H1 (cell line): Measurements from ENCODE around the gene INTS1. TPM values are rescaled to one million over a fixed set of nuclear protein-coding genes. Genes with fewer than 3 reads are reported as not detected.

Source experiments
- CTCF ChIA-PET: fragments of 300-600 bp; sonication (Branson Sonifier 250); formaldehyde crosslinking; loops from one replicate; lab custom pipeline; 2021; ENCODE audit not compliant: partially characterized antibody; lab: Charles Lee
- POLR2A ChIA-PET: fragments of 300-600 bp; sonication (Branson Sonifier 250); formaldehyde crosslinking; loops from one replicate; lab custom pipeline; 2021; ENCODE audit warnings: inconsistent platforms; ENCODE audit not compliant: partially characterized antibody; lab: Charles Lee
- DNase-seq, 2 experiments: peaks; one replicate each; pipeline versions ENCODE4 v3.0.0 to v3.0.0-alpha.2; 2010 to 2022; ENCODE audit warnings: low spot score in 2 of 2, low read depth in 1 of 2, mixed read lengths in 1 of 2
- FAIRE-seq: peaks from 2 replicates; lab custom pipeline; 2011; peaks lifted over from hg19 to GRCh38; lab: Jason Lieb, UNC
- H2AFZ ChIP-seq: 2 replicates; pipeline ENCODE4 v1.8.1; 2012; ENCODE audit warnings: low read length, inconsistent platforms
- H2AK5ac ChIP-seq: 2 replicates; pipeline ENCODE4 v1.6.1; 2013; ENCODE audit warnings: low read depth, low read length
- H2BK120ac ChIP-seq: replicated peaks from 2 replicates; pipeline ENCODE3; 2013; ENCODE audit warnings: low read depth, low read length, inconsistent platforms
- H2BK12ac ChIP-seq: 2 replicates; pipeline ENCODE4 v1.6.1; 2013; ENCODE audit warnings: low read depth, low read length
- H2BK15ac ChIP-seq: 2 replicates; pipeline ENCODE4 v1.6.1; 2013; ENCODE audit warnings: low read length
- H2BK20ac ChIP-seq: 2 replicates; pipeline ENCODE4 v1.6.1; 2013; ENCODE audit warnings: low read length
- H2BK5ac ChIP-seq: 2 replicates; pipeline ENCODE4 v1.6.1; 2013; ENCODE audit warnings: low read depth, low read length
- H3K14ac ChIP-seq: 2 replicates; pipeline ENCODE4 v1.6.1; 2013; ENCODE audit warnings: inconsistent platforms; ENCODE audit not compliant: insufficient read length
- H3K18ac ChIP-seq: 2 replicates; pipeline ENCODE4 v1.6.1; 2013; ENCODE audit warnings: low read length; ENCODE audit errors: extremely low read depth
- H3K23ac ChIP-seq: 2 replicates; pipeline ENCODE4 v1.6.1; 2013; ENCODE audit warnings: inconsistent platforms; ENCODE audit not compliant: insufficient read length
- H3K23me2 ChIP-seq: 2 replicates; pipeline ENCODE4 v1.6.1; 2013; ENCODE audit warnings: low read depth, low read length
- H3K27ac ChIP-seq: 2 replicates; pipeline ENCODE4 v1.6.1; 2011; ENCODE audit warnings: low read depth, low read length, inconsistent platforms
- H3K27me3 ChIP-seq, 4 experiments: replicated peaks in 1 of 4; 1 replicate in 1 of 4; 2 replicates in 3 of 4; pipeline versions ENCODE4 v1.6.1 to v1.8.1; 2011 to 2013; ENCODE audit warnings: low read length in 3 of 4, mild to moderate bottlenecking in 3 of 4, inconsistent platforms in 2 of 4, mixed read lengths in 2 of 4, moderate library complexity in 1 of 4; ENCODE audit not compliant: control insufficient read depth in 3 of 4, insufficient read depth in 3 of 4; ENCODE audit errors: extremely low read depth in 1 of 4
- H3K36me3 ChIP-seq, 4 experiments: 2 replicates each; pipeline versions ENCODE4 v1.6.1 to v1.8.1; 2011 to 2013; ENCODE audit warnings: mild to moderate bottlenecking in 4 of 4, low read length in 3 of 4, moderate library complexity in 2 of 4, control low read depth in 1 of 4, inconsistent platforms in 1 of 4; ENCODE audit not compliant: insufficient read depth in 4 of 4, control insufficient read depth in 2 of 4
- H3K4ac ChIP-seq: replicated peaks from 2 replicates; pipeline ENCODE3; 2013; ENCODE audit warnings: low read length, low read depth, mixed read lengths, inconsistent platforms; ENCODE audit not compliant: insufficient read length
- H3K4me1 ChIP-seq, 4 experiments: replicated peaks in 1 of 4; 1 replicate in 1 of 4; 2 replicates in 3 of 4; pipeline versions ENCODE4 v1.6.1 to v1.8.1; 2011 to 2013; ENCODE audit warnings: low read length in 3 of 4, inconsistent platforms in 2 of 4, mixed read lengths in 1 of 4; ENCODE audit not compliant: insufficient read depth in 4 of 4, control insufficient read depth in 3 of 4
- H3K4me2 ChIP-seq, 2 experiments: 2 replicates each; pipeline versions ENCODE4 v1.6.1 to v1.8.1; 2011 to 2013; ENCODE audit warnings: low read depth in 2 of 2, low read length in 2 of 2, control low read depth in 1 of 2, inconsistent platforms in 1 of 2, mild to moderate bottlenecking in 1 of 2; ENCODE audit not compliant: insufficient read depth in 1 of 2
- H3K4me3 ChIP-seq, 4 experiments: fragments of 200-600, 300-600 bp in 1 of 4; sonication (generic), shearing (Covaris generic), sonication (Bioruptor Twin) in 1 of 4; 2 replicates each; pipeline versions ENCODE4 v1.5.1 to v1.8.1; 2011 to 2016; ENCODE audit warnings: low read length in 4 of 4, low read depth in 3 of 4, control low read depth in 2 of 4, inconsistent platforms in 2 of 4, mild to moderate bottlenecking in 2 of 4, mixed read lengths in 1 of 4, moderate library complexity in 1 of 4; ENCODE audit not compliant: insufficient read depth in 2 of 4; ENCODE audit errors: extremely low read depth in 1 of 4
- H3K56ac ChIP-seq: replicated peaks from 2 replicates; pipeline ENCODE3; 2013; ENCODE audit warnings: low read depth, mild to moderate bottlenecking, mixed read lengths, low read length, inconsistent platforms; ENCODE audit not compliant: insufficient read length
- H3K79me1 ChIP-seq: 2 replicates; pipeline ENCODE4 v1.6.1; 2013; ENCODE audit warnings: low read depth, low read length, control low read depth
- H3K79me2 ChIP-seq, 2 experiments: 2 replicates each; pipeline versions ENCODE4 v1.6.1 to v1.8.1; 2012 to 2013; ENCODE audit warnings: low read length in 2 of 2, mild to moderate bottlenecking in 2 of 2, inconsistent platforms in 1 of 2; ENCODE audit not compliant: insufficient read depth in 2 of 2, control insufficient read depth in 1 of 2
- H3K9ac ChIP-seq, 4 experiments: replicated peaks in 1 of 4; 1 replicate in 1 of 4; 2 replicates in 3 of 4; pipeline versions ENCODE4 v1.6.1 to v1.8.1; 2011 to 2013; ENCODE audit warnings: low read depth in 3 of 4, low read length in 3 of 4, control low read depth in 2 of 4, mild to moderate bottlenecking in 2 of 4, moderate library complexity in 2 of 4, inconsistent platforms in 1 of 4; ENCODE audit errors: extremely low read depth in 1 of 4
- H3K9me3 ChIP-seq, 2 experiments: 2 replicates each; pipeline versions ENCODE4 v1.6.1 to v1.8.1; 2012 to 2013; ENCODE audit warnings: mild to moderate bottlenecking in 2 of 2, moderate library complexity in 2 of 2, control low read depth in 1 of 2, inconsistent platforms in 1 of 2, low read depth in 1 of 2, low read length in 1 of 2, mixed read lengths in 1 of 2; ENCODE audit not compliant: insufficient read depth in 2 of 2
- H4K20me1 ChIP-seq, 2 experiments: replicated peaks in 1 of 2; 2 replicates each; pipeline versions ENCODE3 to v1.8.1; 2011 to 2013; ENCODE audit warnings: inconsistent platforms in 2 of 2, low read length in 2 of 2, mild to moderate bottlenecking in 1 of 2; ENCODE audit not compliant: insufficient read depth in 2 of 2, control insufficient read depth in 1 of 2
- H4K5ac ChIP-seq: 2 replicates; pipeline ENCODE4 v1.6.1; 2013; ENCODE audit warnings: low read length, low read depth, mixed read lengths, inconsistent platforms; ENCODE audit not compliant: insufficient read length
- H4K8ac ChIP-seq: 2 replicates; pipeline ENCODE4 v1.8.0; 2013; ENCODE audit warnings: mild to moderate bottlenecking, moderate library complexity, low read length, inconsistent platforms; ENCODE audit not compliant: insufficient read depth; ENCODE audit errors: extremely low read depth
- H4K91ac ChIP-seq: replicated peaks from 2 replicates; pipeline ENCODE3; 2013; ENCODE audit warnings: low read length, mixed read lengths, inconsistent platforms; ENCODE audit not compliant: insufficient read length
- ASH2L ChIP-seq: fragments of 200-600, 300-600 bp; sonication (generic); IDR thresholded peaks from one replicate; pipeline ENCODE4 v1.7.1; 2017; ENCODE audit warnings: low read length
- CREB1 ChIP-seq: IDR thresholded peaks from 2 replicates; pipeline ENCODE4 v1.6.1; 2012; ENCODE audit warnings: inconsistent platforms
- GABPA ChIP-seq: IDR thresholded peaks from 2 replicates; pipeline ENCODE4 v1.6.1; 2011; ENCODE audit warnings: mild to moderate bottlenecking, low read length, moderate library complexity, borderline replicate concordance; ENCODE audit not compliant: insufficient read depth
- GTF2F1 ChIP-seq: IDR thresholded peaks from 2 replicates; pipeline ENCODE4 v1.6.1; 2012; ENCODE audit warnings: low read depth, low read length, improper control_type of control experiment, borderline replicate concordance
- KDM1A ChIP-seq: fragments of 200-600, 300-600 bp; sonication (generic); IDR thresholded peaks from 2 replicates; pipeline ENCODE4 v1.7.1; 2016; ENCODE audit warnings: mild to moderate bottlenecking, low read length, borderline replicate concordance
- NRF1 ChIP-seq: IDR thresholded peaks from 2 replicates; pipeline ENCODE4 v1.6.1; 2011; ENCODE audit warnings: mild to moderate bottlenecking, low read depth, low read length, improper control_type of control experiment
- POU5F1 ChIP-seq: IDR thresholded peaks from 2 replicates; pipeline ENCODE4 v1.6.1; 2011; ENCODE audit warnings: low read depth, mild to moderate bottlenecking, low read length, moderate library complexity
- SAP30 ChIP-seq: fragments of 300-600 bp; sonication (generic); IDR thresholded peaks from 2 replicates; pipeline ENCODE4 v1.7.1; 2012; ENCODE audit warnings: low read length, moderate library complexity, mild to moderate bottlenecking, inconsistent platforms; ENCODE audit not compliant: insufficient read depth, insufficient replicate concordance
- SP1 ChIP-seq: IDR thresholded peaks from 2 replicates; pipeline ENCODE4 v1.6.1; 2011; ENCODE audit warnings: low read depth, low read length
- WGBS, 2 experiments: shearing (Covaris generic) in 1 of 2; methylation state at CpG; one replicate each; pipeline versions ENCODE4 v1.1.6 to v1.1.7; 2013 to 2015; ENCODE audit warnings: low lambda C conversion rate in 2 of 2, mixed read lengths in 2 of 2, inconsistent platforms in 1 of 2, low coverage in 1 of 2, missing lambda C conversion rate in 1 of 2; ENCODE audit not compliant: insufficient replicate concordance in 2 of 2, insufficient coverage in 1 of 2, insufficient read length in 1 of 2; ENCODE audit errors: extremely low coverage in 1 of 2, missing lambda C conversion rate in 1 of 2; 5-methylcytosine and 5-hydroxymethylcytosine counted together
- polyA plus RNA-seq, 7 experiments: library from polyadenylated mRNA; depleted of rRNA in 3 of 7; stranded (reverse) in 5 of 7; unstranded in 2 of 7; fragments of >200 nt in 5 of 7; fragments of 200-250 nt in 2 of 7; gene quantifications; 1 replicate in 5 of 7; 2 replicates in 1 of 7; 4 replicates in 1 of 7; pipeline versions ENCODE4 v1.2.1 to v1.2.3, GENCODE V29; 2011 to 2013; ENCODE audit warnings: missing spikeins in 2 of 7, mixed read lengths in 2 of 7
- total RNA-seq: library from RNA; stranded (reverse); fragmentation: NEBNext Ultra II Directional; extraction: Animal tissue kit (Norgen Biotek cat#: 25700); gene quantifications from 2 replicates; pipeline ENCODE4 v1.2.1, GENCODE V29; 2021
- TF ChIP-seq, protein P1 (sequence below): IDR thresholded peaks from 2 replicates; pipeline ENCODE4 v1.6.1; 2012; ENCODE audit warnings: inconsistent platforms

INTS1 gene
- total and polyA plus RNA-seq, 2 of the 8 experiments (the other 6 are each of a cell fraction or from before 2014, with no cell fraction given) = 76.9 to 104 TPM

DNA sequence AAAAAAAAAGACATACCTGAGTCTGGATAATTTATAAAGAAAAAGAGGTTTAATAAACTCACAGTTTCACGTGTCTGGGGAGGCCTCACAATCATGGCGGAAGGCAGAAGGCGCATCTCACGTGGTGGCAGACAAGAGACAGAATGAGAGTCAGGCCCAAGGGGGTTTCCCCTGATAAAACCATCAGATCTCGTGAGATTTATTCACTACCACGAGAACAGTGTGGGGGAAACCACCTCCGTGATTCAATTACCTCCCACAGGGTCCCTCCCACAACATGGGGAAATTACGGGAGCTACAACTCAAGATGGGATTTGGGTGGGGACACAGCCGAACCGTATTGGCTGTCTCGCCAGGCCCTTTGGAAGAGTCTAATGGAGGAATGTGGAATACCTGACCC lies 17.3 kb upstream of the INTS1 start:
- H3K9ac ChIP-seq = no peak overlapping the region
- H4K8ac ChIP-seq = no peak overlapping the region
- no peak overlapping the region for H2BK12ac ChIP-seq
- H3K27ac ChIP-seq = no peak overlapping the region
- ChIA-PET CTCF (no interaction called here), POLR2A (no interaction called here)
- H4K5ac ChIP-seq = no peak overlapping the region
- H2AFZ ChIP-seq = no peak overlapping the region
- DNase-seq (no peak), FAIRE-seq (no peak)
- no peaks in the 10 kb centered on the region for H4K20me1 ChIP-seq
- H3K4me1 ChIP-seq = peaks cover 0 to 11% (median 3%) of the 10 kb centered on the region in 4 experiments; a peak in 4 of 7 replicates
- no peak overlapping the region for H4K91ac ChIP-seq
- 95% methylated on average over 11 of the region's 11 CpGs; no CpG with 5 or more reads in 1 of the 2 experiments for WGBS, 2 experiments
- no peaks in the 10 kb centered on the region for H3K27me3 ChIP-seq
- H3K4me2 ChIP-seq = no peak overlapping the region
- H3K56ac ChIP-seq = no peak overlapping the region
- no peak overlapping the region for H2BK20ac ChIP-seq
- no peak overlapping the region for H3K4ac ChIP-seq
- H3K79me2 ChIP-seq = no peaks in the 10 kb centered on the region
- no peak overlapping the region for H2BK5ac ChIP-seq
- H3K79me1 ChIP-seq = no peaks in the 10 kb centered on the region
- no peak overlapping the region for H2BK120ac ChIP-seq
- H3K9me3 ChIP-seq = no peaks in the 10 kb centered on the region
- H3K36me3 ChIP-seq = no peaks in the 10 kb centered on the region
- H3K4me3 ChIP-seq = no peak overlapping the region
- TF ChIP-seq KDM1A (no peak), SP1 (no peak), ASH2L (no peak), POU5F1 (no peak), GTF2F1 (no peak), NRF1 (no peak), GABPA (no peak), CREB1 (no peak), SAP30 (no peak)
- TF ChIP-seq, protein P1, sequence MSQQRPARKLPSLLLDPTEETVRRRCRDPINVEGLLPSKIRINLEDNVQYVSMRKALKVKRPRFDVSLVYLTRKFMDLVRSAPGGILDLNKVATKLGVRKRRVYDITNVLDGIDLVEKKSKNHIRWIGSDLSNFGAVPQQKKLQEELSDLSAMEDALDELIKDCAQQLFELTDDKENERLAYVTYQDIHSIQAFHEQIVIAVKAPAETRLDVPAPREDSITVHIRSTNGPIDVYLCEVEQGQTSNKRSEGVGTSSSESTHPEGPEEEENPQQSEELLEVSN = no peak
- no peak overlapping the region for H3K23ac ChIP-seq
- H2BK15ac ChIP-seq = no peak overlapping the region
- H3K18ac ChIP-seq = no peak overlapping the region
- no peak overlapping the region for H2AK5ac ChIP-seq
- H3K23me2 ChIP-seq = no peaks in the 10 kb centered on the region; the same call in 1 of the 2 replicates
- H3K14ac ChIP-seq = no peak overlapping the region
